Mesendoderm (in vitro differentiated cells): Measurements from ENCODE around the gene CMTM4.

Experiments
- DNase-seq: peaks from one replicate; pipeline ENCODE4 v3.0.0; 2013
- H2AK5ac ChIP-seq: 2 replicates; pipeline ENCODE4 v1.6.1; 2013; ENCODE audit warnings: low read length, inconsistent platforms
- H2BK120ac ChIP-seq: 2 replicates; pipeline ENCODE4 v1.6.1; 2013; ENCODE audit warnings: low read depth, mild to moderate bottlenecking, low read length, moderate library complexity, mixed read lengths
- H2BK15ac ChIP-seq: replicated peaks from 2 replicates; pipeline ENCODE4 v1.6.1; 2013; ENCODE audit warnings: low read depth, mild to moderate bottlenecking, moderate library complexity
- H2BK5ac ChIP-seq: 2 replicates; pipeline ENCODE4 v1.6.1; 2013; ENCODE audit warnings: low read length, inconsistent platforms
- H3K18ac ChIP-seq: 2 replicates; pipeline ENCODE4 v1.6.1; 2013; ENCODE audit warnings: mild to moderate bottlenecking, low read length, mixed read lengths
- H3K23ac ChIP-seq: one replicate; pipeline ENCODE4 v1.6.1; 2013; ENCODE audit warnings: low read length
- H3K27ac ChIP-seq: 2 replicates; pipeline ENCODE4 v1.5.1; 2013; ENCODE audit warnings: low read depth, mild to moderate bottlenecking, inconsistent platforms, low read length, moderate library complexity
- H3K27me3 ChIP-seq: 2 replicates; pipeline ENCODE4 v1.6.1; 2013; ENCODE audit warnings: low read length, control low read depth, mild to moderate bottlenecking, inconsistent platforms; ENCODE audit not compliant: insufficient read depth, poor library complexity
- H3K36me3 ChIP-seq: 2 replicates; pipeline ENCODE4 v1.6.1; 2013; ENCODE audit warnings: low read length, inconsistent platforms; ENCODE audit not compliant: control insufficient read depth, insufficient read depth
- H3K4ac ChIP-seq: one replicate; pipeline ENCODE4 v1.6.1; 2013; ENCODE audit warnings: low read depth, mild to moderate bottlenecking, low read length, moderate library complexity
- H3K4me1 ChIP-seq: 2 replicates; pipeline ENCODE4 v1.6.1; 2013; ENCODE audit warnings: low read depth, low read length, inconsistent platforms; ENCODE audit not compliant: control insufficient read depth
- H3K4me2 ChIP-seq: 2 replicates; pipeline ENCODE4 v1.6.1; 2013; ENCODE audit warnings: low read length
- H3K4me3 ChIP-seq: 2 replicates; pipeline ENCODE4 v1.5.1; 2013; ENCODE audit warnings: mild to moderate bottlenecking, low read length
- H3K56ac ChIP-seq: one replicate; pipeline ENCODE4 v1.6.1; 2013; ENCODE audit warnings: low read length
- H3K79me1 ChIP-seq: 2 replicates; pipeline ENCODE4 v1.6.1; 2013; ENCODE audit warnings: low read length, inconsistent platforms
- H3K79me2 ChIP-seq: 2 replicates; pipeline ENCODE4 v1.6.1; 2013; ENCODE audit warnings: mild to moderate bottlenecking, low read length; ENCODE audit not compliant: control insufficient read depth, insufficient read depth
- H3K9ac ChIP-seq: 2 replicates; pipeline ENCODE4 v1.6.1; 2013; ENCODE audit warnings: low read length, inconsistent platforms
- H4K5ac ChIP-seq: one replicate; pipeline ENCODE4 v1.6.1; 2013; ENCODE audit warnings: low read length
- H4K8ac ChIP-seq: one replicate; pipeline ENCODE4 v1.6.1; 2013; ENCODE audit warnings: low read depth, mild to moderate bottlenecking, control low read depth, low read length, moderate library complexity
- whole genome bisulfite sequencing: extraction: QIAGEN DNeasy Blood & Tissue Kit; methylation state at CpG from one replicate; pipeline ENCODE4 v1.1.7; 2013; ENCODE audit warnings: low lambda C conversion rate, missing lambda C conversion rate; ENCODE audit not compliant: insufficient coverage; ENCODE audit errors: extremely low coverage; 5-methylcytosine and 5-hydroxymethylcytosine counted together

CMTM4 gene

DNA sequence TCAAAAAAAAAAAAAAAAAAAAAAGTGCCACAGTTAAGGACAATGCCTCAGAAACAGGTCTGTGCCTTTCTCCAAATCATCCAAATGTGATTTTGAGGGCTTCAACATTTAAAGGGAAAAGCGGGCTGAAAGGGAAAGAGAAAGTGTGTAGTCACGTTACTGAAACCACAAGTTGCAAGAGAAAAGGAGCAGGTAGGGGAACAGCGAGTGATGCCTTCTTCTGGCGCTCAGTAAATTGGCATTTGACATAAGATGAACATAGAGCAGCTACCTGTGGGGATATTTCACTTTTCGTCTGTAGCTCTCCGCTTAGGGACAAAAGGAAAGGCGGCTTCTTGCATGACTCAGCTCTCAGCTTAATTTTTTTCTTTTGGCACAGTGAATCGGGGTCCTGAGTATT lies 106.2 kb downstream of the CMTM4 start:
- Histone ChIP-seq H3K27ac (no peak overlapping the region), H3K79me2 (no peaks in the 10 kb centered on the region), H3K36me3 (no peaks in the 10 kb centered on the region), H3K4me1 (no peaks in the 10 kb centered on the region), H3K4ac (no peak overlapping the region), H4K5ac (no peak overlapping the region), H3K18ac (no peak overlapping the region), H2BK15ac (no peak overlapping the region), H3K4me2 (no peak overlapping the region), H3K9ac (no peak overlapping the region), H3K56ac (no peak overlapping the region), H3K27me3 (no peaks in the 10 kb centered on the region), H2BK120ac (no peak overlapping the region), H3K4me3 (no peak overlapping the region), H2AK5ac (no peak overlapping the region), H4K8ac (no peak overlapping the region), H2BK5ac (no peak overlapping the region), H3K79me1 (no peaks in the 10 kb centered on the region), H3K23ac (no peak overlapping the region)
- DNase-seq, result no peak
- WGBS, result no CpG with 5 or more reads among the region's 8 CpGs

DNA sequence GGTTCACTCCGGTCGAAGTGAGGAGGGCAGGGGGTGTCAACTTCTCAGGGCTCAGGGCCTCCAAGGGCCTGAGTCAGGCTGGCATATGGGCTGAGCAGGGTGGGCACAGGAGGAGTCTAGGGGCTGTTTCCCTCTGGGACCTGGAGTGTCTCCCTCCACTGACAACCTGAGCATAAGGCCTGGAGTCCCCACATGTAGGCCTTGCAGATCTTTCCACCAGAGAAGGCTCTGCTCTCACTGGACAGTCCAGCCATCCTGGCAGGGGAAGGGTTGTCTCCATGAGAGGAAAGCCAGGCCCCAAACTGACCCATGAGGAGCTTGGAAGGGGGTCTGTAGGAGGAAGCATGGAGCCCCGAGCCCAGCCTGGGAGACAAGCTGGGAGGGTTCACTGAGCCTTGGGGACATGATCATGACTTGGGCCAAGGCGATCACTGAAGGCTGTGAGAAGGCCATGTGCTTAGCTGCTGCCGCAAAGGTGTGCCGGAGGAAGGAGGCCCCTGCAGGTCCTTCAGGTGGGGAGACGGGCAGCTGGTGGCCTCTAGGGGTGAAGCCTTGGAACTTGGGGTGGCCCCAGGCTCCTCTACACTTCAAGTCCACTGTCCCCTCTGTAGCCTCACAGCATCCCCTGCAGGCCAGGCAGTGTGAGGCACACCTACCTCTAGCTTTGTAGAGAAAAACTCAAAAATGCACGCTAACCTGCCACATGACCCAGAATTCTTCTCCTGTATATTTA lies 107.4 kb downstream of the CMTM4 start:
- Histone ChIP-seq H3K27ac (no peak overlapping the region), H3K79me1 (no peaks in the 10 kb centered on the region), H3K18ac (no peak overlapping the region), H2BK120ac (no peak overlapping the region), H3K36me3 (no peaks in the 10 kb centered on the region), H3K4ac (no peak overlapping the region), H2BK5ac (no peak overlapping the region), H2AK5ac (no peak overlapping the region), H4K5ac (no peak overlapping the region), H4K8ac (no peak overlapping the region), H3K9ac (no peak overlapping the region), H3K56ac (no peak overlapping the region), H3K23ac (no peak overlapping the region), H3K4me3 (no peak overlapping the region), H2BK15ac (no peak overlapping the region), H3K79me2 (no peaks in the 10 kb centered on the region), H3K4me2 (no peak overlapping the region), H3K27me3 (no peaks in the 10 kb centered on the region), H3K4me1 (no peaks in the 10 kb centered on the region)
- no CpG with 5 or more reads among the region's 8 CpGs for WGBS
- peak; percentile 66 for DNase-seq

GRCh38 chr16:66587881-66588600 lies 108.5 kb downstream of the CMTM4 start:
- no peaks in the 10 kb centered on the region for H3K4me1 ChIP-seq
- no peak overlapping the region for H3K4me2 ChIP-seq
- H4K8ac ChIP-seq, result no peak overlapping the region
- no peak overlapping the region for H3K23ac ChIP-seq
- no peak overlapping the region for H3K56ac ChIP-seq
- no CpG with 5 or more reads among the region's 7 CpGs for WGBS
- H3K27ac ChIP-seq, result no peak overlapping the region
- no peak overlapping the region for H4K5ac ChIP-seq
- no peaks in the 10 kb centered on the region for H3K79me1 ChIP-seq
- no peak overlapping the region for H2BK15ac ChIP-seq
- no peak overlapping the region for H3K9ac ChIP-seq
- H3K36me3 ChIP-seq, result no peaks in the 10 kb centered on the region
- no peak for DNase-seq
- no peak overlapping the region for H3K4ac ChIP-seq
- no peak overlapping the region for H2BK120ac ChIP-seq
- H2BK5ac ChIP-seq, result no peak overlapping the region
- no peak overlapping the region for H3K4me3 ChIP-seq
- no peaks in the 10 kb centered on the region for H3K79me2 ChIP-seq
- no peaks in the 10 kb centered on the region for H3K27me3 ChIP-seq
- no peak overlapping the region for H2AK5ac ChIP-seq
- H3K18ac ChIP-seq, result no peak overlapping the region

DNA sequence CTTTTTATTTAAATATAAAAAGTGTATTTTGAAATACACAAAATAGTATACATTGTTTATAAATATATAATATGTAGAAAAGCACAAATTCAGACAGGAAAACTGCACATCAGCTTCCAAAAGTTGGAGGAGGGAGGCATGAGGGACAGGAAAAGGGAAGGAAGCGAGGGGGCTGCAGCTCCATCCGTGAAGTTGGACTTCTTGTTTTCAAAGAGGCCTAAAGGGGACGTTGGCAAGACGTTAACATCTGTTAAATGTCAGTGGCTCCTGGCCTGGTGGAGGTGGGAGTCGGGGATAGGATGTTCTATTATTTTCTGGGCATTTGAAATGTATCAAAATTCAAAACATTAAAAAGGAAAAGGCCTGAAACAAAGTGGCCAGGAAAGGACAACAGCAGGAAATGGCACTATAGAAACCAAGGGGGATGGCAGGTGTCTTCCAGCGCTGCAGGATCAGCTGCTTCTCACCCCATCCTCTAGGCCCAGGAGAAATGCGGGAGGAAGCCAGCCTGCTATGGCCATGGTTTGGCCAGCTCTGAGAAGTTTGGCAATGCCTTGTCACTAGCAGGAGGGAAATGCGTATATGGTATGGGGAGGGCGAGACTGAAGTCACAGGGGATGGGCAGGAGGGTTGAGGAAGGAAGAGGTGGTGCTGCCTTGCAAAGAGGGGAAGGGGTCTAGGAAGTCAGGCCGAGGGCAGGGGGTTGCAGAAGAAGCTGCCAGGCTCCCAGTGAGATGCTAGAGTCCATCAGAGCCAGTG lies 110.9 kb downstream of the CMTM4 start:
- H2BK120ac ChIP-seq, result no peak overlapping the region
- H3K23ac ChIP-seq, result no peak overlapping the region
- no peak overlapping the region for H3K4me2 ChIP-seq
- DNase-seq, result no peak
- no peak overlapping the region for H3K9ac ChIP-seq
- no peak overlapping the region for H2BK15ac ChIP-seq
- H3K27me3 ChIP-seq, result no peaks in the 10 kb centered on the region
- H3K56ac ChIP-seq, result no peak overlapping the region
- no CpG with 5 or more reads among the region's 10 CpGs for WGBS
- no peak overlapping the region for H4K5ac ChIP-seq
- no peaks in the 10 kb centered on the region for H3K79me2 ChIP-seq
- no peak overlapping the region for H3K4me3 ChIP-seq
- no peak overlapping the region for H3K4ac ChIP-seq
- no peak overlapping the region for H3K27ac ChIP-seq
- no peaks in the 10 kb centered on the region for H3K79me1 ChIP-seq
- no peaks in the 10 kb centered on the region for H3K36me3 ChIP-seq
- H3K18ac ChIP-seq, result no peak overlapping the region
- H3K4me1 ChIP-seq, result no peaks in the 10 kb centered on the region
- no peak overlapping the region for H4K8ac ChIP-seq
- no peak overlapping the region for H2AK5ac ChIP-seq
- no peak overlapping the region for H2BK5ac ChIP-seq

DNA sequence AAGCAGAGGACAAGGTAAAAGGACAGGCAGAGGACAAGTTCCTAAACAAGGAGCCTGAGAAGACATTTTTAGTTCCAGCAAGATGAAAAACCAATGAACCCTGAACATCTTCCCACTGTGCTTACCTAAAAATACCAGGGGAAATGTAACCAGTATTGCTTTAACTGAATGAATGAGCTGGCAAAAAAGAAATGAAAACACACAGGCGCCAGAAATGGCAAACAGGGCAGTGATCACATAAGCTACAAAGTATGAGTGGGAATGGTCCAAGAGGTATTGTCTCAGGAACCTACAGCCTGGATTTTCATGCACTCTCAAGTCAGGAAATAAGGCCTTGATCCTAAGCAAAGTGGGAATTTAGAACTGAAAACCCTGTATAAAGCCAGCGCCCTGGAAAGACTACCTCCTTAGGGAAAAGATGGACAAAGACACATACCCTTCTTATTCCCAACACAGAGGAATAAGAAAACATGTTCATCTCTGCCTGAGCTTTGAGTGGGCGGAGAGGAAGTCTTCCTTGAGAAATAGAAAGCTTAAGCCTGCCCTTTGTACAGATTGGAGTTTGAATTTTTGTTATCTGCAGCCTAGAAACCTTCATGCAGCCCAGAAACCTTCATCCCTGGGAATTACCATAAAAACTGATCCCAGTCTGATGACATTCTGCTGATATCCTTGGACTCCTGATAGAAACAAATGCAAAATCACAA lies 115.1 kb downstream of the CMTM4 start:
- Histone ChIP-seq H3K27me3 (peaks cover 3% of the 10 kb centered on the region), H3K4me2 (no peak overlapping the region), H2AK5ac (no peak overlapping the region), H3K23ac (no peak overlapping the region), H3K27ac (no peak overlapping the region), H4K8ac (no peak overlapping the region), H3K56ac (no peak overlapping the region), H2BK15ac (no peak overlapping the region), H3K79me1 (no peaks in the 10 kb centered on the region), H2BK120ac (no peak overlapping the region), H3K18ac (no peak overlapping the region), H3K4me3 (no peak overlapping the region), H2BK5ac (no peak overlapping the region), H3K36me3 (no peaks in the 10 kb centered on the region), H3K4me1 (no peaks in the 10 kb centered on the region), H3K9ac (no peak overlapping the region), H3K4ac (no peak overlapping the region), H4K5ac (no peak overlapping the region), H3K79me2 (no peaks in the 10 kb centered on the region)
- no peak for DNase-seq
- no CpG with 5 or more reads among the region's 3 CpGs for WGBS
